ENCODE results near the gene DOCK3.
A peak's percentile ranks its signal among the peaks of the same experiment; 100 is the strongest.
"Not testable (repeated sequence)": the region's sequence is repeated elsewhere in the genome, so short reads cannot be mapped to it uniquely, and the experiment has no call there.

DOCK3 gene

DNA sequence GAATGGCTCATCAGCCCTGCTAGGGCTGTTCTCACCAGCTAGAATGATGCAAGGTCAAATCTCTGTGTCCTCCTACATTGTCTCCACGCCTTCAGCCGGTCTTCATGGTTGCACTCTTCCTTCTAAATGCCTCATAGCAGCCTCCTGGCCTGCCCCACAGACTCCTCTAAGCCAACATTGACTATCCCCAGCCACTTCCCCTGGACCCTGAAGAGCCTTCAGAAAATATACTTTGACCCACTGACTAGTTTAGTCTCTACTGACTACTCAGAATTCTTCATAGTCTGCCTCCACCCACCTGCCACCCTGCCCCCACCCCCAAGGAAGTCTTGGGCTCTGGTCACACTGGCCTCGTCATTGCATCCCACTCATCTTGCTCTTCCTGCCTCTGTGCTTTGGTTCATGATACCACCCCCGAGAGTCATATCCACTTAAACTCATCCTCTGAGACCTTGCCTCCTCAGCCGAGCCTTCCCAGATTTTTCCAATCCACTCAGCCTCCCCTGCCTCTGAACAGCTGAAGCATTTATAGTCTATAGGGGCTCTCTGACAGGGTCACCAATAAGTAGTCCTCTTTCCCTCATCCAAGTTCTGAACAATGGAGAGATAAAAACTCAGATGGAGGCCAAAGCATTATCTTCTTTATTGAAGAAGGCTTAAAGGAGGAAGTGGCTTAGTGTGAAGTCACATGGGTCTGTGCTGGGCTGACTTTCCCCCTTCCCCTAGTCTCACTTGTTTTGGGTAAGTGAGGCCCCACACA, 9.5 kb upstream of the DOCK3 start:
- TF ChIP-seq, protein P1, sequence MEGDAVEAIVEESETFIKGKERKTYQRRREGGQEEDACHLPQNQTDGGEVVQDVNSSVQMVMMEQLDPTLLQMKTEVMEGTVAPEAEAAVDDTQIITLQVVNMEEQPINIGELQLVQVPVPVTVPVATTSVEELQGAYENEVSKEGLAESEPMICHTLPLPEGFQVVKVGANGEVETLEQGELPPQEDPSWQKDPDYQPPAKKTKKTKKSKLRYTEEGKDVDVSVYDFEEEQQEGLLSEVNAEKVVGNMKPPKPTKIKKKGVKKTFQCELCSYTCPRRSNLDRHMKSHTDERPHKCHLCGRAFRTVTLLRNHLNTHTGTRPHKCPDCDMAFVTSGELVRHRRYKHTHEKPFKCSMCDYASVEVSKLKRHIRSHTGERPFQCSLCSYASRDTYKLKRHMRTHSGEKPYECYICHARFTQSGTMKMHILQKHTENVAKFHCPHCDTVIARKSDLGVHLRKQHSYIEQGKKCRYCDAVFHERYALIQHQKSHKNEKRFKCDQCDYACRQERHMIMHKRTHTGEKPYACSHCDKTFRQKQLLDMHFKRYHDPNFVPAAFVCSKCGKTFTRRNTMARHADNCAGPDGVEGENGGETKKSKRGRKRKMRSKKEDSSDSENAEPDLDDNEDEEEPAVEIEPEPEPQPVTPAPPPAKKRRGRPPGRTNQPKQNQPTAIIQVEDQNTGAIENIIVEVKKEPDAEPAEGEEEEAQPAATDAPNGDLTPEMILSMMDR (IDR thresholded peaks at IDR 0.05; ENCODE audit: low read depth, low read length) = no peak
- H3K4me3 ChIP-seq (ENCODE audit: low read depth, low read length) = no peak overlapping the region

DNA sequence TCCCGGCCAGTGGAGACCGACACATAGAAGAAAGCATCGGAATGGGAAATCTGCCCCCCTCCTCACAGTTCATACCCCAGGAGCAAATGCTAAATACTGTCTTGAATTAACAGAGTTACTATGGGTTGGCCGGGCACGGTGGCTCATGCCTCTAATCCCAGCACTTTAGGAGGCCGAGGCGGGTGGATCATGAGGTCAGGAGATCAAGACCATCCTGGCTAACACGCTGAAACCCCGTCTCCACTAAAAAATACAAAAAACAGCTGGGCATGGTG, 8.9 kb upstream of the DOCK3 start:
- not testable (repeated sequence) for H3K4me3 ChIP-seq (ENCODE audit: low read depth, low read length)

DNA sequence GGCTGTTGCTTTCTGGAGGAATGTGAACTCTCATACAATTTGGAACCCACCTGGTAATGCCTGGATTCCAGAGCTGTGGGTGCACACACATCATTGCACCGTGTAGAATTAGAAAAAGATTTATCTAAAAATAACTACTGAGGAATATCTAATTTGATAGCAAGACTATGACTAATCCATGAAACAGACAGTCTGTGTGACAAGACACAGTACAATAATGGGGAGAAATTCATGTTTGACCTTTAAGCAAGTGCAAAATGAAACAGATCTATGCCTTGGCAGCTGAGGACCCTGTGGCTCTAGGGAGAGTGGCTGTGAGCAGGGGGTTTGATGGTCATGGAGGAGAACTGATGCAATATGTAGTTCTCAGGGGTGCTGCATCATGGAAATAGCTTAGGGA, 7.9 kb upstream of the DOCK3 start:
- TF ChIP-seq, protein P1 (IDR thresholded peaks at IDR 0.05; ENCODE audit: low read depth, low read length) = no peak
- no peak overlapping the region for H3K4me3 ChIP-seq (ENCODE audit: low read depth, low read length)

DNA sequence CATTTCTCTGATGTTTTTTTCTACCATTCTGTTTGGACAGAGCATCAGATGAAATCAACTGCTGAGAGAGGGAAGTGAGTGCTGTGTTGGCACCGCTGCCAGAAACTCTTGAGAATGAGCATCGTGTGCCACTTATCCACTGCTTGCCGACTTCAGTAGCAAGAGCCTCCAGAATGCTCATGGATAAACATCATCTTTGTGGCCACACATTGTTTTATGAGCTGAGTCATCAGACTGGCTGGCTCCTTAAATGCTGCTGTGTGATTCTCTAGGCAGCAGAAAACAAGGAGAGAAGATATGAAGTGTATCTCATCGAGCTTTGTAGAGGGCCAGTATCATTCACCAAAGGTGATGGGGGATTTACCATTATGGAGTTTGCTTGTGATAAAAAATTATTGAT, 3.4 kb upstream of the DOCK3 start:
- TF ChIP-seq, protein P1 (IDR thresholded peaks at IDR 0.05; ENCODE audit: low read depth, low read length) = no peak
- H3K4me3 ChIP-seq (ENCODE audit: low read depth, low read length) = no peak overlapping the region

DNA sequence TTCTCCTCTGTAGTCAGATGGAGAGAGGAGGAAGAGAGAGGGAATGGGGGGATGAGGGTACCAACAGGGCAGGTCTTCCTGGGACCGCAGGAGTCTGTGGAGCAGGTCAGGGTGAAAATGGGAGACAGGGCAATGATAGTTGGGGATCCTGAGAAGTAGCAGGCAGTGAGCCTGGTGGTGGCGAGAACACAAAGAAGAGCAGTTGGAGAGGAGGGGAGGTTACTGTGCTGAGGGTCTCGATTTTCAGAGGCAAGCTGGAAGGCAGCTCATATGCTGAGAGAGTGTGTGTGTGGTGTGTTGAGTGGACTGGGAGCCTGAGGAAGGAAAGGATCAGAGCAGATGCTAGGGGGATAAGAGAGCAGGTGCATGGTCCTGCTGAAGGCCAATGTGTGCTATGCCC, 2.1 kb upstream of the DOCK3 start:
- H3K4me3 ChIP-seq (ENCODE audit: low read depth, low read length) = no peak overlapping the region
- TF ChIP-seq, protein P1 (IDR thresholded peaks at IDR 0.05; ENCODE audit: low read depth, low read length) = no peak

DNA sequence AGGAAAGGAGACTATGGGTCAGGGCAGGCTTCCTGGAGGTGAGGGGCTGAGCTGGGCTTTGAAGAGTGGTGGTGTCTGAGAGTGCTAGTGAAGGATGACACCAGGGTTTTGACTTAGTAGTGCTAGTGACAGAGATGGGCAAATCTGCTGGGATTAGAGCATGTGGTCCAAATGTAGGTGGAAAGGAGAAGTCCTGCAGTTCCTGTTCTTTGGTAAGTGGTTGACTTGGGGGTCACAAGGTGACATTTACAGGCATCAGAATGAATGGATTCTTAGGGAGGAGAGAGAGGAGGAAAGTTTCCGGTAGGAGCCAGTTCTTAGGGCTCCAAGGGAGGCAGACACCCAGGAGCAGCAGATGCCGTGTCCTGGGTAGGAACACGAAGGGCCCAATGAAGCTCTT, 796 bp upstream of the DOCK3 start:
- TF ChIP-seq, protein P1 (IDR thresholded peaks at IDR 0.05; ENCODE audit: low read depth, low read length) = no peak
- H3K4me3 ChIP-seq (ENCODE audit: low read depth, low read length) = no peak overlapping the region

DNA sequence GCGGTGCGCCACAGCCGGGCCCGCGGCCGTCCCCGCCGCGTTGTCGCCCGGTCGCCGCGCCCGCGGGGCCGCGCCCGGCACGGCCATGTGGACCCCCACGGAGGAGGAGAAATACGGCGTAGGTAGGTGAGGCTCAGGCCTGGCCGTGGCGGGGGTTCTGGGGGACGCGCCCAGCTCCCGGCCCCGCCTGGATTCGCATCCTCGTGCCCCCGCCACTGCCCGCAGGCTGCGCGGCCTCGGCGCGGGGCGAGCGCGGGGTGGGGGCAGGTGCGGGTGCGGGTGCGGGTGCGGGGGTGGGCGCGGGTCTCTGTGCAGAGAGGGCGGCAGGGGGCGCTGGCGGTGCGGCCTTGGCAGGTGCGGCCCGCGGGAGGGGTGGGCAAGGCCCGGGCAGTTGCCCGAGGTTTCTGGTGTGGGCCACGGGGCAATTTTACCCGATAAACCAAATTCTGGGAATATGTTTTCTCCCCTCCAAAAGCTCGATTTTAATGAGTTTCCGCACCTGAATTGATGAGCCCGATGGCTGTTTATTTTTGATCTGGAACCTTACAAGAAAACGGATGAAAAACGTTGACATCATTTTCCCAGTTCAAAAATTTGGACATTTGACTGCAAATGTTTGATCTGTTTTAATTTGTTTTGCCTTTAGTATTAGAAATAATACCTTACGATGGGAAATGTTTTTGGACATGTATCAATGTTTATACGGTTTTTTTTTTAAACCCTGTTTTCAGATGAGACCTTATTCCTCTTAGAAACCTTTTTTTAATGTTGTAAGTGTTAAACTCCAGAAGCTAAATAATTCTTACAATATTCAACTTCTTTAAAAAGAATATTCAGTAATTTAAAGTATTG, 678 bp downstream of the DOCK3 start:
- H3K4me3 ChIP-seq (ENCODE audit: low read depth, low read length) = peak overlapping the region; percentile 33
- TF ChIP-seq, protein P1 (IDR thresholded peaks at IDR 0.05; ENCODE audit: low read depth, low read length) = no peak
